Upper lobe of left lung (tissue), 6 donors: ENCODE results near the gene ZNF576. TPM values are rescaled to one million over a fixed set of nuclear protein-coding genes. Genes with fewer than 3 reads are reported as not detected.

Source experiments
- ATAC-seq, 2 donors: fragments of 200-7000 bp; cut with Tn5 transposase; one replicate each; pipeline ENCODE4 v1.9.1; 2022; ENCODE audit warnings: mild to moderate bottlenecking in 2 of 2, moderate library complexity in 2 of 2; ENCODE audit not compliant: low FRiP score in 2 of 2
- DNase-seq, 2 donors: peaks; one replicate each; pipeline ENCODE4 v3.0.0-alpha.2; 2019 to 2020
- H3K27ac ChIP-seq, 4 donors: fragments of 200-600 bp; sonication (generic); one replicate each; pipeline ENCODE4 v1.5.1; 2016 to 2019
- H3K27me3 ChIP-seq, 4 donors: fragments of 200-600 bp; sonication (generic); one replicate each; pipeline ENCODE4 v1.5.1; 2017 to 2019
- H3K36me3 ChIP-seq, 4 donors: fragments of 200-600 bp; sonication (generic); one replicate each; pipeline ENCODE4 v1.5.1; 2016 to 2019
- H3K4me1 ChIP-seq, 4 donors: fragments of 200-600 bp; sonication (generic); one replicate each; pipeline ENCODE4 v1.5.1; 2018 to 2019
- H3K4me3 ChIP-seq, 4 donors: fragments of 200-600 bp; sonication (generic); one replicate each; pipeline ENCODE4 v1.5.1; 2017 to 2019; ENCODE audit warnings: mild to moderate bottlenecking in 2 of 4, moderate library complexity in 1 of 4
- H3K9me3 ChIP-seq, 4 donors: fragments of 200-600 bp; sonication (generic); one replicate each; pipeline ENCODE4 v1.5.1; 2018 to 2019
- EP300 ChIP-seq, 4 donors: sonication (generic); formaldehyde crosslinking; IDR thresholded peaks; one replicate each; pipeline ENCODE4 v1.5.1; 2017; ENCODE audit warnings: antibody characterized with exemption in 4 of 4, control low read depth in 2 of 4
- POLR2A ChIP-seq, 4 donors: fragments of 450-650 bp; IDR thresholded peaks; one replicate each; pipeline ENCODE4 v1.5.1; 2016 to 2017; ENCODE audit warnings: antibody characterized with exemption in 4 of 4, mild to moderate bottlenecking in 2 of 4
- POLR2AphosphoS5 ChIP-seq, 2 donors: sonication (generic); formaldehyde crosslinking; IDR thresholded peaks; one replicate each; pipeline ENCODE4 v1.5.1; 2017; ENCODE audit warnings: antibody characterized with exemption in 2 of 2
- WGBS, 2 donors: methylation state at CpG; one replicate each; pipeline ENCODE4 v1.1.5; 2017 to 2018; 5-methylcytosine and 5-hydroxymethylcytosine counted together
- total RNA-seq, 6 donors: library from RNA; depleted of rRNA in 4 of 6; stranded (reverse); fragments of >200 nt in 4 of 6; gene quantifications; one replicate each; pipeline versions ENCODE4 v1.1.0 to v1.2.1, GENCODE V29; 2016 to 2021
- TF ChIP-seq, protein P1 (sequence below), 6 experiments: fragments of 450-650 bp in 4 of 6; fragments of 200-600 bp in 2 of 6; sonication (generic) in 2 of 6; IDR thresholded peaks; one replicate each; pipeline ENCODE4 v1.5.1; 2016 to 2019; ENCODE audit warnings: antibody characterized with exemption in 6 of 6
- donor health status: DM: no; HTN: no; CAD: no; lungs with moderate emphysema.
- donor health status: DM: no; HTN: yes; CAD: no; lungs with severe emphysema.

The ZNF576 gene
- total RNA-seq, 6 donors from 2014 or later, result 3.1 to 15.6 (median 7.8) TPM

DNA sequence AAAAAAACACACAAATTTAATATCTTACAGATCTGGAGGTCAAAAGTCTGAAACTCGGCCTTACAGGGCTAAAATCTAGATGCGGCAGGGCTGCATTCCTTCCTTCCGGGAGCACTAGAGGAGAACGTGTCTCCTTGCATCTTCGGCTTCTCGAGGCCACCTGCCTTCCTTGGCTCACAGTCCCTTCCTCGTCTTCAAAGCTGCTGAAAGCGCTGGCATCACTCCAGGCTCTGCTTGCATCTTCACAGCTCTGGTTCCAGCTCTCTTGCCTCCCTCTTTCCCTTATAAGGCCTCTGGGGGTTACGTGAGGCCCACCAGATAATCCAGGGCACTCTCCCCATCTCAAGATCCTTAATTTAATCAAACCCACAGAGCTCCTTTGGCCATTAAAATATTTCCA lies 31.6 kb upstream of the ZNF576 start:
- Histone ChIP-seq H3K27ac (no peak overlapping the region), H3K36me3 (peaks cover 0 to 12% (median 5%) of the 10 kb centered on the region in 4 donors), H3K9me3 (no peaks in the 10 kb centered on the region), H3K4me3 (no peak overlapping the region), H3K27me3 (no peaks in the 10 kb centered on the region), H3K4me1 (peaks cover 6 to 24% (median 16%) of the 10 kb centered on the region in 4 donors)
- ATAC-seq (no peak), DNase-seq (no peak)
- TF ChIP-seq POLR2AphosphoS5 (IDR thresholded peaks at IDR 0.05) (no peak), EP300 (IDR thresholded peaks at IDR 0.05) (no peak), POLR2A (IDR thresholded peaks at IDR 0.05) (no peak)
- TF ChIP-seq, protein P1, sequence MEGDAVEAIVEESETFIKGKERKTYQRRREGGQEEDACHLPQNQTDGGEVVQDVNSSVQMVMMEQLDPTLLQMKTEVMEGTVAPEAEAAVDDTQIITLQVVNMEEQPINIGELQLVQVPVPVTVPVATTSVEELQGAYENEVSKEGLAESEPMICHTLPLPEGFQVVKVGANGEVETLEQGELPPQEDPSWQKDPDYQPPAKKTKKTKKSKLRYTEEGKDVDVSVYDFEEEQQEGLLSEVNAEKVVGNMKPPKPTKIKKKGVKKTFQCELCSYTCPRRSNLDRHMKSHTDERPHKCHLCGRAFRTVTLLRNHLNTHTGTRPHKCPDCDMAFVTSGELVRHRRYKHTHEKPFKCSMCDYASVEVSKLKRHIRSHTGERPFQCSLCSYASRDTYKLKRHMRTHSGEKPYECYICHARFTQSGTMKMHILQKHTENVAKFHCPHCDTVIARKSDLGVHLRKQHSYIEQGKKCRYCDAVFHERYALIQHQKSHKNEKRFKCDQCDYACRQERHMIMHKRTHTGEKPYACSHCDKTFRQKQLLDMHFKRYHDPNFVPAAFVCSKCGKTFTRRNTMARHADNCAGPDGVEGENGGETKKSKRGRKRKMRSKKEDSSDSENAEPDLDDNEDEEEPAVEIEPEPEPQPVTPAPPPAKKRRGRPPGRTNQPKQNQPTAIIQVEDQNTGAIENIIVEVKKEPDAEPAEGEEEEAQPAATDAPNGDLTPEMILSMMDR (IDR thresholded peaks at IDR 0.05), result no peak
- WGBS, 2 donors, result 70 to 81% methylated on average over 9 of the region's 9 CpGs

DNA sequence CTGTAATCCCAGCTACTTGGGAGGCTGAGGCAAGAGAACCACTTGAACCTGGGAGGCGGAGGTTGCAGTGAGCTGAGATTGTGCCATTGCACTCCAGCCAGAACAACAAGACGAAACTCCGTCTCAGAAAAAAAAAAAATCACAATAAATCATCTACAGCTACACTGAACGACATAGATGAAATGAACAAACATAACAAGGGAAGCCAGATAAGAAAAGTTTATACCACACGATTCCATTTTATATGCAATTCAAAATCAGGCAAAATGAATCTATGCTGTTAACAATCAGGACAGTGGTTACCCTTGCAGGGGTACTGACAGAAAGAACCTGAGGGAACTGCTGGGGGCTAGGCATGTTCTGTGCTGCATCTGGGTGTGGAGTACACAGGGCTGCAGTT lies 26.7 kb upstream of the ZNF576 start:
- WGBS, 2 donors, result 55 to 65% methylated on average over 5 of the region's 5 CpGs
- no peak for DNase-seq
- no peak for ATAC-seq
- peaks cover 4 to 23% (median 12%) of the 10 kb centered on the region in 4 donors for H3K4me1 ChIP-seq
- TF ChIP-seq EP300 (IDR thresholded peaks at IDR 0.05) (no peak), POLR2AphosphoS5 (IDR thresholded peaks at IDR 0.05) (no peak), POLR2A (IDR thresholded peaks at IDR 0.05) (no peak)
- TF ChIP-seq, protein P1 (IDR thresholded peaks at IDR 0.05), result no peak
- H3K4me3 ChIP-seq, result no peak overlapping the region
- H3K36me3 ChIP-seq, result peaks cover 0 to 13% (median 2%) of the 10 kb centered on the region in 4 donors
- no peaks in the 10 kb centered on the region for H3K9me3 ChIP-seq
- H3K27me3 ChIP-seq, result no peaks in the 10 kb centered on the region
- H3K27ac ChIP-seq, result no peak overlapping the region

DNA sequence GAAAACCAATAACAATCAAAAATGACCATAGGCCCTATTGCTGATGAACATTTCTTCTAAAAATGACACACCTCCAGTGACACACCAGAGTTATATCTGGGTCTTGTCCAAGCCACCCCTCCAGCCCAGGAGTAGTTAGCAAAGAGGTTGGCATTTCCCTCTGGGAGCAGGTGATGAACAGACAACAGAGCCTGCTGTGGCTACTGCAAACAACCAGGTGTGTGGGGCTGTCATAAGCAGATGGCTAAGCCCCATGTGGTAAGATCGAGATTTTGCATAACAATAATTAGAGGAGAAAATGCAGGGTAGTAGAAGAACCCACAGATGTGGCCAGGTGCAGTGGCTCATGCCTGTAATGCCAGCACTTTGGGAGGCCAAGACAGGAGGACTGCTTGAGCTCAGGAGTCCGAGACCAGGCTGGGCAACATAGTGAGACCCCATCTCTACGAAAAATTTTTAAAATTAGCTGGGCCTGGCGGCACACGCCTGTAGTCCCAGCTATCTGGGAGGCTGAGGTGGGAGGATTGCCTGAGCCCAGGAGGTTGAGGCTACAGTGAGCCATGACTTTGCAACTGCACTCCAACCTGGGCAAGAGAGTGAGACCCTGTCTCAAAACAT lies 26.1 kb upstream of the ZNF576 start:
- WGBS, 2 donors, result 86 to 93% methylated on average over 5 of the region's 5 CpGs
- no peak for ATAC-seq
- H3K4me1 ChIP-seq, result peaks cover 8 to 29% (median 16%) of the 10 kb centered on the region in 4 donors
- no peak for DNase-seq
- peaks cover 0 to 13% (median 2%) of the 10 kb centered on the region in 4 donors for H3K36me3 ChIP-seq
- TF ChIP-seq POLR2AphosphoS5 (IDR thresholded peaks at IDR 0.05), result no peak
- no peak overlapping the region for H3K27ac ChIP-seq
- H3K9me3 ChIP-seq, result no peaks in the 10 kb centered on the region
- no peak overlapping the region for H3K4me3 ChIP-seq
- no peaks in the 10 kb centered on the region for H3K27me3 ChIP-seq

DNA sequence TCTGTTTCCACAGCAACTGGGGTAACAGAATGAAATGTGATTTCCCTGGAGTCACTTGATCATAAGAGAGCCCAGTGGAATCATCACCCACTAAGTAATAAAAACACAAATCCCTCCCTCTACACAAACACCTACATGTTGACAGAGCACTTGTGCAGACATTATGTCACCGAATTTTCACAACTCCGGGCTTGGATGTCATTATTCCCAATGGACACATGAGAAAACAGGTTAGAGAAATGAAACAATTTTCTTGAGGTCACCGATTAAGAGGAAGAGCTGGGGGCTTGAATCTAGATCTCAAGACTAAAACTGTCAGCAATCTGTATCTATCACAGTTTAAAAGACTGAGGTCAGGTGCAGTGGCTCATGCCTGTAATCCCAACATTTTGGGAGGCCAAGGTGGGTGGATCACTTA lies 24.2 kb upstream of the ZNF576 start:
- DNase-seq (no peak), ATAC-seq (no peak)
- TF ChIP-seq EP300 (IDR thresholded peaks at IDR 0.05) (no peak), POLR2AphosphoS5 (IDR thresholded peaks at IDR 0.05) (no peak), POLR2A (IDR thresholded peaks at IDR 0.05) (no peak)
- TF ChIP-seq, protein P1 (IDR thresholded peaks at IDR 0.05), result no peak
- Histone ChIP-seq H3K36me3 (peaks cover 0 to 13% (median 2%) of the 10 kb centered on the region in 4 donors), H3K9me3 (no peaks in the 10 kb centered on the region), H3K27me3 (no peaks in the 10 kb centered on the region), H3K4me3 (no peak overlapping the region), H3K4me1 (peaks cover 12 to 36% (median 22%) of the 10 kb centered on the region in 4 donors), H3K27ac (peak overlapping the region in 1 of 4 donors; percentile 17)
- 66 to 74% methylated on average over 3 of the region's 3 CpGs for WGBS, 2 donors

DNA sequence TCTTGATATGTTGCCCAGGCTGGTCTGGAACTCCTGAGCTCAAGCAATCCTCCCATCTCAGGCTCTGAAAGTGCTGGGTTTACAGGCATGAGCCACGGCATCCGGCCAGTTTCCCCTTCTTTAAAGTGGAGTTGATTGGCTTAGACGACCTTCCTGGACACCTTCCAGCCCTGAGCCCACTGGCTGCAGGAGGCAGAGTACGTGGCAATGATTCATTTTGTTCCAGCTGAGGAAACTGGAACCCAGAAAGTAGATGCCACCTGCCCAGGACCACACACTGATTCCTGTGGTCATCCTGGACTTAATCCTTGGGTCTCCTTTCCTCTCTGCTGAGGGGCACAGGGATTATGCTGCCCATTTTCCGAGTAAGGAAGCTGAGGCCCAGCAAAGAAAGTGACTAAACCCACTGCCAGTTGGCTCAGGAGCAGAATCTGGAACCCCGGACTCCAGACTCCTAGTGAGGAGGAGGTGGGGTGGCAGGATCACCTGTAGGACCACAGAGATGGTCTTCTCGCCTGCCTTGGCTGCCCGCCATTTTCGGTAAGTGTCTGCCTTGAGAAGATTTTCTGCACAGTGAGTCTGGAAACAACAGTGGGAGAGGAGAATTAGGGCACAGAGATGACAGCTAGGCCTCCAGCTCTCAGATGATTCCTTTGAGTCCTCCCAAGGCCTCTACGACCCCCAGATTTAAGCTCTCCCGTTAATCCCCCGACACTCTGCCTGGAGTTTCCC lies 21.8 kb upstream of the ZNF576 start:
- ATAC-seq, result no peak
- Histone ChIP-seq H3K4me3 (peak overlapping the region; percentile 80 to 91 (median 86)), H3K4me1 (peaks cover 12 to 35% (median 22%) of the 10 kb centered on the region in 4 donors), H3K9me3 (no peaks in the 10 kb centered on the region), H3K27ac (peak overlapping the region; percentile 88 to 92 (median 89)), H3K36me3 (peaks cover 0 to 13% (median 2%) of the 10 kb centered on the region in 4 donors), H3K27me3 (no peaks in the 10 kb centered on the region)
- WGBS, 2 donors, result 26 to 32% methylated on average over 12 of the region's 12 CpGs
- DNase-seq, result no peak
- no peak for TF ChIP-seq POLR2AphosphoS5 (IDR thresholded peaks at IDR 0.05)
- TF ChIP-seq, protein P1 (IDR thresholded peaks at IDR 0.05), result no peak
- TF ChIP-seq POLR2A (IDR thresholded peaks at IDR 0.05), result no peak
- no peak for TF ChIP-seq EP300 (IDR thresholded peaks at IDR 0.05)
